ENCODE data around the gene AGFG2.
A peak's percentile ranks its signal among the peaks of the same experiment; 100 is the strongest.
"Not testable (repeated sequence)": the region's sequence is repeated elsewhere in the genome, so short reads cannot be mapped to it uniquely, and the experiment has no call there.

The AGFG2 gene

DNA sequence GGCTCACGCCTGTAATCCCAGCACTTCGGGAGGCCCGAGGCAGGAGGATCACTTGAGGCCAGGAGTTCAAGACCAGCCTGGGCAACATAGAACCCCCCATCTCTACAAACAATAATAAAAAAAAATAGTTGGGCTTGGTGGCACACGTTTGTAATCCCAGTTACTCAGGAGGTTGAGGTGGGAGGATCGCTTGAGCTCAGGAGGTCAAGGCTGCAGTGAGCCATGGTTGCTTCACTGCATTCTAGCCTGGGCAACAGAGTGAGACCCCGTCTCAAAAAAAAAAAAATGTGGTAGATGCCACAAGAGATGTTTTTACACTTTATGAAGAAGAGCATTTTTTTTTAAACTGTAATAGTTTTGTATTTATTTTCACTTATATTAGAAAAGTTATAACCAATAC, 42.5 kb upstream of the AGFG2 start:
- TF ChIP-seq, protein P1, sequence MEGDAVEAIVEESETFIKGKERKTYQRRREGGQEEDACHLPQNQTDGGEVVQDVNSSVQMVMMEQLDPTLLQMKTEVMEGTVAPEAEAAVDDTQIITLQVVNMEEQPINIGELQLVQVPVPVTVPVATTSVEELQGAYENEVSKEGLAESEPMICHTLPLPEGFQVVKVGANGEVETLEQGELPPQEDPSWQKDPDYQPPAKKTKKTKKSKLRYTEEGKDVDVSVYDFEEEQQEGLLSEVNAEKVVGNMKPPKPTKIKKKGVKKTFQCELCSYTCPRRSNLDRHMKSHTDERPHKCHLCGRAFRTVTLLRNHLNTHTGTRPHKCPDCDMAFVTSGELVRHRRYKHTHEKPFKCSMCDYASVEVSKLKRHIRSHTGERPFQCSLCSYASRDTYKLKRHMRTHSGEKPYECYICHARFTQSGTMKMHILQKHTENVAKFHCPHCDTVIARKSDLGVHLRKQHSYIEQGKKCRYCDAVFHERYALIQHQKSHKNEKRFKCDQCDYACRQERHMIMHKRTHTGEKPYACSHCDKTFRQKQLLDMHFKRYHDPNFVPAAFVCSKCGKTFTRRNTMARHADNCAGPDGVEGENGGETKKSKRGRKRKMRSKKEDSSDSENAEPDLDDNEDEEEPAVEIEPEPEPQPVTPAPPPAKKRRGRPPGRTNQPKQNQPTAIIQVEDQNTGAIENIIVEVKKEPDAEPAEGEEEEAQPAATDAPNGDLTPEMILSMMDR (IDR thresholded peaks at IDR 0.05; ENCODE audit: insufficient read depth, low read depth, low read length, missing control alignments), result no peak
- H3K4me3 ChIP-seq (ENCODE audit: low read length), result no peak overlapping the region

DNA sequence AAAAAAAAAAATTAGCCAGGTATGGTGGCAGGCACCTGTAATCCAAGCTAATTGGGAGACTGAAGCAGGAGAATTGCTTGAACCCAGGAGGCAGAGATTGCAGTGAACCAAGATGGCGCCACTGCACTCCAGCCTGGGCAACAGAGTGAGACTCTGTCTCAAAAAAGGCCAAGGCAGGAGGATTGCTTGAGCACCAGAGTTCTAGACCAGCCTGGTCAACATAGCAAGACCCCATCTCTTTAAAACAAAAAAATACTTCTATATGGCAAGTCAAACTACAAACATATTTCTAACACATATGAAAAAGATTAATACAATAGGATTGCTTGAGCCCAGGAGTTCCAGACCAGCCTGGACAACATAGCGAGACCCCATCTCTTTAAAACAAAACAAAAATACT, 38.3 kb upstream of the AGFG2 start:
- not testable (repeated sequence) for H3K4me3 ChIP-seq (ENCODE audit: low read length); DNase-seq (ENCODE audit: low read depth)

More for the DNA sequence above, 42.5 kb upstream of the AGFG2 start:
- DNase-seq (ENCODE audit: low read depth), result no peak

DNA sequence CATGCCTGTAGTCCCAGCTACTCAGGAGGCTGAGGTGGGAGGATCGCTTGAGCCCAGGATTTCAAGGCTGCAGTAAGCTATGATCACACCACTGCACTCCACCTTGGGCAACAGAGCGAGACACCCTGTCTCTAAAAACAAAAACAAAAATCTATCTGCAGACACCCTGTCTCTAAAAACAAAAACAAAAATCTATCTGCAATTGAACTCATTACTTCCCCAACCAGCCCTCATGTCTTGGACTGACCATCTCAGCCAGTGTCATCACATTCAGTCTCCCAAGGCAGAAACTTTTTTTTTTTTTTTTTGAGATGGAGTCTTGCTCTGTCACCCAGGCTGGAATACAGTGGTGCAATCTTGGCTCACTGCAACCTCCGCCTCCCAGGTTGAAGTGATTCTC, 35.0 kb upstream of the AGFG2 start:
- DNase-seq (ENCODE audit: low read depth); H3K4me3 ChIP-seq (ENCODE audit: low read length): not testable (repeated sequence)

DNA sequence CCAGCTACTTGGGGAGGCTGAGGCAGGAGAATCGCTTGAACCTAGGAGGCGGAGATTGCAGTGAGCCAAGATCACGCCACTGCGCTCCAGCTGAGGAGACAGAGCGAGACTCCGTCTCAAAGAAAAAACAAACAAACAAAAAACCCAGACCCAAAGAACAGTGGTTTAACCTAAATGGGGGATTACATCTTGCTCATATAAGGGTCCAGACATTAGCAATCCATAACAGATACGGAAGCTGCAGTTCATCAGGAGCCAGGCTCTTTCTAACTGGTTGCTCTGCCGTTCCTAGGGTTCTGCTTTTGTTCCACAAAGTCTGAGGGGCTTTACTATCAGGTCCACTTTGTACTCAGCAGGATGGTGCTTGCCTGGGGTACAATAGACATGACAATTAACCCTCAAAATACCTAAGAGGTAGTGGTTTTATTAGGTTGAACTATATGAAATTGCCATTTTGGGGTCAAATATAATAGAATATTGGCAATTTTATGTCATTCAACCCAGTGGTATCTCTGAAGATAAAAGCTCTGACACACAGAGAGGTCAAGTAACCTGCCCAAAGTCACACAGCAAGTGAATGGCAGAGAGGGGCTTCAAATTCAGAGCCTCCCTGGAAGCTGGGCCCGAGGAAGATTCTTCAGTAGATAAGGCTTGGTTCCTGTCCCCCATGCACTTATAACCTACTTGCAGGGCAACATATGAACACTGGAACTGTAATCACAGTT, 34.0 kb upstream of the AGFG2 start:
- no peak overlapping the region for H3K4me3 ChIP-seq (ENCODE audit: low read length)
- TF ChIP-seq, protein P1 (IDR thresholded peaks at IDR 0.05; ENCODE audit: insufficient read depth, low read depth, low read length, missing control alignments), result no peak
- no peak for DNase-seq (ENCODE audit: low read depth)

DNA sequence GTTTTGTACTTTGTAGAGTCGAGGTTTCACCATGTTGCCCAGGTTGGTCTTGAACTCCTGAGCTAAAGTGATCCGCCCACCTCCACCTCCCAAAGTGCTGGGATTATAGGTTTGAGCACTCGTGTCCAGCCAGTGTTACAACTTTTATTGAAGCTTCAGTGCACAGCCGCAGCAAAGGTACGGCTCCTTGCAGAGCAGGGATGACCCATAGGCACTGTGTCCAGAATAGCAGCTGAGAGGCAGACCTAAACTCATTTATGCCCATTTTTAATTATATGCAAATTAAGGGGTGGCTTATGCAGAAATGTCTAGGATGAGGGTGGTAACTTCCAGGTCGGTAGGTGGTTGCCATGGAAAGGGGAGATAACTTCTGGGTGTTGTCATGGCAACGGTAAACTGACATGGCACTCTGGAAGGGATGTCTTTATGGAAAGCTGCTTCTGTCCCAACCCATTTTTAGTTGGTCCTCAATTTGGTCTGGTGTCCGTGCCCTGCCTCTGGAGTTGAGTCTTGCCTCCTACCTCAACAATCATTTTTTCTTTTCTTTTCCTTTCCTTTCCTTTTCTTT, 32.6 kb upstream of the AGFG2 start:
- H3K4me3 ChIP-seq (ENCODE audit: low read length), result no peak overlapping the region
- TF ChIP-seq, protein P1 (IDR thresholded peaks at IDR 0.05; ENCODE audit: insufficient read depth, low read depth, low read length, missing control alignments), result no peak
- DNase-seq (ENCODE audit: low read depth), result no peak

DNA sequence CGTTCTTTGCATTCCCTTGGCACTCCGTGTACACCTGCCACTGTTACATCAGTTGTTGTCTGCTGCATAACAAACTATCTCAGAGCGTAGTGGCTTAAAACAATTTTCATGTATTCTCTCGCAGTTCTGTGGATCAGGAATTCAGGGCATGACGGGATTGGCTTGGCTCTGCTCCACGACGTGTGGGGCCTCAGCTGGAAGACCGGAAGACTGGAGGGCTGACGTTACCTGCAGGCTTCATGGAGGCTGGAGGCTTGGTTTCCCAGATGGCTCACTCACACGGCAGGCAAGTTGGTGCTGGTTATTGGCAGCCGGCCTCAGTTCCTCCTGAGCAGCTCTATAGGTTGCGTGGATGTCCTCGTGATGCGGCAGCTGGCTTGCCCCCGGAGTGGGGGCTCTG, 29.8 kb upstream of the AGFG2 start:
- TF ChIP-seq, protein P1 (IDR thresholded peaks at IDR 0.05; ENCODE audit: insufficient read depth, low read depth, low read length, missing control alignments), result no peak
- H3K4me3 ChIP-seq (ENCODE audit: low read length), result no peak overlapping the region
- DNase-seq (ENCODE audit: low read depth), result peak; percentile 99

DNA sequence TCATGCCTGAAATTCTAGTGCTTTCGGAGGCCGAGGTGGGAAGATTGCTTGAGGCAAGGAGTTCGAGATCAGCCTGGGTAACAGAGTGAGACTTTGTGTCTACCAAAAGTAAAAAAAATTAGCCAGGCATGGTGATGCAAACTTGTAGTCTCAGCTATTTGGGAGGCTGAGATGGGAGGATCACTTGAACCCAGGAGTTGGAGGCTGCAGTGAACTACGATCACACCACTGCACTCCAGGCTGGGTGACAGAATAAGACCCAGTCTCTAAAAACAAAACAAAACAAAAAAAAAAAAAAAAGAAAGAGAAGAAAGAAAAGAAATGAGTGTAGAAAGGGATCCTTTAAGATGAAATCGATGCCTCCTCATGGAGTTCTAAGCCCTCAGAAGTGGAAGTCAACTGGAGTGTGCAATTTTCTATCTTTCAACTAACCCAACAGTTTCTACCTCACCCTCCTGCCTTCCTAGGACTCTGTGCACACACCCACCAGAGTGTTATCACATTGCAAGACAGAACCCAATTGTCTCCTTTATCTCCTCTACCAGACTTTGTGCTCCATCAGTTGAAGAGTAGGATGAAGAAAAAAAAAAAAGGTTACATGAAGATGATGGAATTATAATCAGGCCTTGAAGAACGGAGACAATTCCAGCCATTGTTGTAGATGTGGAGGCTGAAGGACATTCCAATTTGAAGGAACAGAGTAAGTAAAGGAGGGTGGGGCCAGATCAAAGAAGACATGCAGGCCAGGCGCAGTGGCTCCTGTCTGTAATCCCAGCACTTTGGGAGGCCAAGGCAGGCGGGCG, 28.4 kb upstream of the AGFG2 start:
- TF ChIP-seq, protein P1 (IDR thresholded peaks at IDR 0.05; ENCODE audit: insufficient read depth, low read depth, low read length, missing control alignments), result no peak
- H3K4me3 ChIP-seq (ENCODE audit: low read length), result no peak overlapping the region
- DNase-seq (ENCODE audit: low read depth), result no peak
